Skin of body (tissue), 2 donors: ENCODE data around the gene TRAFD1. TPM values are rescaled to one million over a fixed set of nuclear protein-coding genes. Genes with fewer than 3 reads are reported as not detected.
A peak's percentile ranks its signal among the peaks of the same experiment; 100 is the strongest.
"Not testable (repeated sequence)": the region's sequence is repeated elsewhere in the genome, so short reads cannot be mapped to it uniquely, and the experiment has no call there.

ENCODE experiments used
- DNase-seq: peaks from one replicate; lab custom pipeline; 2025; lab: John Stamatoyannopoulos, UW
- total RNA-seq: library from RNA; depleted of rRNA; stranded (reverse); fragments of >200 nt; gene quantifications from one replicate; pipeline ENCODE4 v1.2.3, GENCODE V29; 2014

Gene TRAFD1
- 30.9 TPM for total RNA-seq

DNA sequence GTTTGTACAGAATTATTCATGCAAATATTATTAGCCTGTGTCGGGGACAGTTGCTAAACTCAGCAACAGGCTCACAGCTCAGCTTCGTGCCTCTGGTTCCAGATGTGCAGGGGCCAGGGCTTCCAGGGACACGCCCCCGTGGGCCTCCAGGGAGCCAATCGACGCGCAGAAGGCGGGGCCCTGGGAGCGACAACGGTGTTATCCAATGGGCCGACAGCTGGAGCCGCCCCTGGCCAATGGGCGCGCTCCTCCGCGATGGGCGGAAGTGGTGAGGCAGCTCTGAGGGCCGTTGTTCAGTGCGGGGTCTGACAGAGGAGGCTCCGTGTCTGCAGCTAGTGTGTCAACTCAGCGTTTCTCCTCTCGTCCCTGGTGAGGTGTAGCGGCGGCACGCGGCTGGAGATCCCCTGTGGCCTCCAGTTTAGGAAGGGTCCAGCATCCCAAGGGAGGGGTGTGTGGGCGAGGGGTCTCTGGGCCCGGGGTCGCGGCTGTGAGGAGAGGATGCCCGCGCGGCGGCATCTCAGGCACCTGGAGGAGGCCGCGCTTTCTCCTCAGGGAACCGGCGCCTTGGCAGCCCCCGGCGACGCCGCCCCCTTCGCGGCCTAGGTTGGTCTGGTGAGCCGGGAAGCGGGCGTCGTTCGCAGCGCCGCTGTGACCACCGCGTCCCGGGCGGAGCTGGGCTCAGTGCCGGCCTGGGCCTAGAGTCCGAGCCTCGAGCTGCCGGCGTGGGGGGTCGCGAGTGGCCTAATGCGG is at the start of gene TRAFD1:
TSS of gene TRAFD1 (plus strand) at position 311 of the 750 bp plus-strand sequence. CDS start 4,963 bp downstream, outside the sequence.
- DNase-seq = peak; percentile 96

DNA sequence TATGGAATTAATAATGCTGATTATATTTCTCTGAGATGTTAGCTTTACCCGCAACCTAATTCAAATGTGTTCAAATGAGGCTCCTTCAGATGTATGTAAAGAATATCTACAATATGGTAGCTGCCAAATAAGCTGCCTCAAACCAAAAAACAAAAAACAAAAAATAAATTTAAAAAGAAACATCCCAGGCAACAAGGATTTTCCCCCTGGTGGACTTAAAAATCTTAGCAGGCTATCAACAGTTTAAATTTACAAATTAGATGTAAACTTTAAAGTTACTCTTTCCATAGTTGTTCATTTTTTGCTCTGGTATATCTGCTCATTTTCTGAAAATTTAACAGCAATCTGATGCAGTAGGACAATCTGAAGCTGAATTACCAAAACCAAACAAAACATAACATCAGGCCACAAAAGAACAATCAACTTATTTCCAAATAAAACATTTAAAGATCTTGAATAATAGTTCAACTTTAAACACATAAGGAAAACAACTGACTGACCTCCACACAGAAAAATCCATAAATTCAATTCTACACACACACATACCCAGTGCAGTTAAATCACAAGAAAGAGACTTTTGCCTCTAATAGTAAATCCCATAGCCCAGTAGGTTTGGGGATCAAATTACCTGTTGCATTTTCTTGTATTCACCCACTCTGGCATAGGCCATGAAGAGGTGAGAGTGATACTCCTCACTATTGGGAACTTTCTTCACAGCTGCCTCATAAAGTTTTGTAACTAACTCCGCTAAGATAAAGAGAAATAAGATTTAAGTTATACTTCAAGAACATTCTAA is 38.1 kb upstream of the TRAFD1 start:
- no peak for DNase-seq

- DNase-seq = no peak
Measured at GRCh38 chr12:112087851-112088250, 37.5 kb upstream of the TRAFD1 start.

DNA sequence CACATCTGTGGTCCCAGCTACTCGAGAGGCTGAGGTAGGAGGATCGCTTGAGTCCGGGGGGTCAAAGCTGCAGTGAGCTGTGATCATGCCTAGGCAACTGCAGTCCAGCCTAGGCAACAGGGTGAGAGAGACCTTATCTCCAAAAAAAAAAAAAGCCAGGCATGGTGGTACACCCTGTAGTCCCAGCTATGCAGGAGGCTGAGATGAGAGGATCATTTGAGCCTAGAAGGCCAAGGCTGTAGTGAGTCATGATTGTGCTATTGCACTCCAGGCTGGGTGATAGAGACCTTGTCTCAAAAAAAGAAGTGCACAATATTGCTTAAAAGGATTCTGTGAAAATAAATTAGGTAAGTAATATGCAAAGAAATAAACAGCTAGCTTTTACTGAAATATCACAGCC is 33.8 kb upstream of the TRAFD1 start:
- DNase-seq = no peak

GRCh38 chr12:112096070-112096469 is 29.3 kb upstream of the TRAFD1 start:
- DNase-seq = no peak

DNA sequence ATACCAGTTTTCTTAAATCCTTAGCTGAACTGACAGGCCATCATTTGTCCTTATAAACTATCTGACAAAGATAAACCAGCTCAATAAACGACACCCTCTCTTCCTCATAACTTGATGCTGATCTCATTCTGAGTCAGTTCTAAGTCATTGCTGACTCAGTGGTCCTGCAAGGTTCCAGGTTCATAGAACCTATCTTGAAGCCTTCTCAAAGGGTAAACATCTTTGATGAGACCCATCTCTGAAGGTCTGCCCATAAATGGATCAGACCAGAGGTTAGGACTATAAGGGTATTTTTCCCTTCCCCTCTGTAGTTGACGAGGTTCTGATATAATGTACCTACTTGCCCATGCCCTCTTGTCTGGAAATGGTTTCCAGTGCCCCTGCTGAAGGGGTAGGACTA is 28.7 kb upstream of the TRAFD1 start:
- DNase-seq = no peak

- no peak for DNase-seq
Measured at GRCh38 chr12:112097641-112098040, 27.7 kb upstream of the TRAFD1 start.

- not testable (repeated sequence) for DNase-seq
Measured at GRCh38 chr12:112100500-112100899, 24.9 kb upstream of the TRAFD1 start.

- no peak for DNase-seq
Measured at GRCh38 chr12:112102127-112102526, 23.2 kb upstream of the TRAFD1 start.

DNA sequence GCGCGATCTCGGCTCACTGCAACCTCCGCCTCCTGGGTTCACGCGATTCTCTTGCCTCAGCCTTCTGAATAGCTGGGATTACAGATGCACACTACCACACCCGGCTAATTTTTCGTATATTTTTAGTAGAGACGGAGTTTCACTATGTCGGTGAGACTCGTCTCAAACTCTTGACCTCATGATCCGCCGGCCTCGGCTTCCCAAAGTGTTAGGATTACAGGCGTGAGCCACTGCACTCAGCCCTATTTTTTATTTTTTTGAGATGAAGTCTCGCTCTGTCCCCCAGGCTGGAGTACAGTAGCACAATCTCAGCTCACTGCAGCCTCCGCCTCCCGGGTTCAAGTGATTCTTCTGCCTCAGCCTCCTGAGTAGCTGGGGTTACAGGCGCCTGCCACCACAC is 22.6 kb upstream of the TRAFD1 start:
- DNase-seq = not testable (repeated sequence)

DNA sequence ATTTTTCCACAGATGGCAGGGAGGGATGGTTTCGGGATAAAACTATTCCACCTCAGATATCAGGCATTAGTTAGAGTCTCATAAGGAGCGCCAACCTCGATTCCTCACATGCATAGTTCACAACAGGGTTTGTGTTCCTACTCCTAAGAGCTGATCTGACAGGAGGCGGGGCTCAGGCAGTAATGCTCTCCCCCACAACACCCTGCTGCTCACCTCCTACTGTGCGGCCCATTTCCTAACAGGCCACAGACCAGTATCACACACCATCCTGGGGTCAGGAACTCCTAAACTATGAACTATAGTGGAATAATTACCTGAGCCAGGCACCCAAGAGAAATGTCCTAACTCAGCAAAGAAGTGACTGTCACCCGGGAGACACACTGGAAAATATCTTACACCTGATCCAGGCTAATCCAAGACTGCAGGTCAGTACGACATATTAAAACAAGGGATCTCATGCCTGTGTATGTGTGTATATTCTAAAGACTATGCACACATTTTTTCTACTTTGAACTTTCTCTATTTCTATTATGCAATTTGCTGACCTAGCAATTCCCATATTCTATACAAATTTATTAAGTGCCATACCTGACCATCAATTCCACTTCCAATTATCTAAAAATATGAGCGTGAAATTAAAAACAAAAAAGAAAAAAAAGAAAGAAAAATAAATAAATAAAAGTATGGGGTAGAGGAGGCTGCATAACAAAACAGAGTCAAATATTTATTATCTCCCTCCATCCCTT is 21.4 kb upstream of the TRAFD1 start:
- no peak for DNase-seq

DNA sequence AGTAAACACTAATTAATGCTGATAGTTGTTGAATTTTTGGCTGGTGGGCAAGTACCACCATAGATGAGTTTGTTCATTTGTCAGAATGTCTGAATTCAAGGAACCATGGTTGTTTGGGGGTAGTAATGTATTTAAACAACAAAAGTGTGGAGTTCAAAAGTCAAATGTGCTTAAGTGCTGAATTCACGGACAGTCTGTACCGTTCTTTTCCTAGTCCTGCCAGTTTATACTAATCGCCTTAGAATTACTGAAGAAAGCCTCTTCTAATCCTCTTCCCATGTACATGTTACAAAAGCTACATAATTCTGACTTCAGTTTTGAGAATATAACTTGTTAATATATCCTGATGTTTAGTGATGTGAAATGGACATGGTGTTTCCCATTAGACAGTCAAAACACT is 19.5 kb upstream of the TRAFD1 start:
- DNase-seq = no peak

DNA sequence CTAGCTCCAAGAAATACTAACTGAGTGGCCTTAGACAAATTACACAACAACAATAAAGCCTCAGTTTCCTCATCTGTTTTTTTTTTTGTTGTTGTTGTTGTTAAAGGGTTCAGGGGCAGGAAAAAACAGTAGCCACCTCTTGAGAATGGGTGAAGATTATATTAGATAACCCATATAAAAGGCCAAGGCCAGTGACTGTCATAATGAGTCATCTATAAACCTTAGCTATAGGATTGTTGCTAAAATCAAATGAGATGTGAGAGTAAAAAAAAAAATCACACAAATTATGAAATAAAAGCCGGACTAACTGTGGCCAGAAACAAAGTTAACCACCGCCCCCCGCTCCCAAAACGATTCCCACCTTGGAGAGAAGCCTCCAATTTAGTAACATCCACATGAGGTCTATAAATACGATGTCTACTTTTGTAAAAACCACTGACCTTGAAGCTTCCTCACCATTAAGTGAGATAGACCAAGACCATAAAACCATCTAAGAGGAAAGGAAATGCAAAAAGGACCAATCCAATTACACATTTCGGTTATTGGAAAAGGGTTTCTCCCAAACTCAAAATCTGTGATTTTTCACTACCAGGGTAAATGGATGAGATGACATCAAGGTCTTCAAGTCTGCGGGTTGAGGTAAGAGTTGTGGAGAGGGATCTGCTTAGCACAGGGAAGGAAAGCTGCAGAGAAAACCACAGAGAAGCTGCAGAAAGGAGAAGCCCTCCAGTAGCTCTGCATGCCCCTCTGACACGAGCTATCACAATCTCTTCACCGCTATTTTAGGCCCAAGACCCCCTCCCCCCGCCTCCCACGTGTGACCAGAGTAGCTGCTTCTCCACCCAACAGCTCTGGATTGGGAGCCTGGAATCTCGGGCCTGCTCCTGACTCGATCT is 17.8 kb upstream of the TRAFD1 start:
- DNase-seq = no peak

DNA sequence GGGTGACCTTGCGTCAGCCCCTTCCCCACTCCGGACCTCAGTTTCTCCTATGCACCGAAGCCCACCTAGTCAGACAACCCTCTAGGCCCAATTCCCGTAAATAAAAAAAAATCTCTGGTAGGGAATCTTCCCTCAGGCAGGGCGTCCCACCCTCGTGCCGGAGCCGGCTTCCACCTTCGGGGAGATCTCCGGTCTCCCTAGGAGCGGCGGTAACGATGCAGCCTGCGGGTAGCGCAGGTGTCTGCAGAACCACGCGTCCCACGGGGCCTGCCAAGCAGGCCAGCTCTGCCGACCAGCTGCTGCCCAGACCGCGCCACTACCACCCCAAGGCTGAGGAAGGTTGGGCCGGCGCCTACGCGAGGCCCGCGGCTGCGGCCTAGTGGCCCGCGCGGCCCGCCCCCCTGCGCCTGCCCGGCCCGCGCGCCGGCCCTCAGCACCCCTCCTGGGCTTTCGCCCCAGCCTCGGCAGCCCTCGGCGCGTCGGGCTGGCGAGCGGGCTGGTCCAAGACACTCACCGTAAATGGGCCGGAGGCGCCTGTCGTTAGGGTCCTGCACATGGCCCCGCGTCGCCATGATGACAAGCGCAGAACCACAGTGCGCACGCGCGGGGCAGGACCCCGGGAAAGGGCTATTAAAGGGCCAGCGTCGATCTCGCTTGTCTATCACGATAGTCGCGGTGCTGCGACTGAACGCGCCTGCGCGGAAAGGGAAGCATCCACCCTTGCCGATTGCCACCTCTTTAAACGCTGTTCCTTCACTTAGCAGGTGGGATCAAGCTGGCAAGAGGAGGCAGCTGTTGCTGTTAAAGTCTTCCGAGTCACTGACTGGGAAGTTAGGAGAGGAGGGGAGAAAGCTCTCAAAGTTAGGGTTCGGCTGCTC is 16.9 kb upstream of the TRAFD1 start, which contains the start of gene NAA25:
TSS of gene NAA25 (minus strand) at position 582 of the 878 bp plus-strand sequence. CDS start at position 572, 10 bp downstream.
- peak; percentile 83 for DNase-seq

- not testable (repeated sequence) for DNase-seq
Measured at GRCh38 chr12:112110787-112111662, 14.3 kb upstream of the TRAFD1 start.

- DNase-seq = no peak
Measured at GRCh38 chr12:112111931-112112330, 13.4 kb upstream of the TRAFD1 start.

- DNase-seq = no peak
Measured at GRCh38 chr12:112112409-112113133, 12.8 kb upstream of the TRAFD1 start.
